Posterior cingulate gyrus (tissue), 11 donors: ENCODE measurements around the gene PLOD2.

Experiments used
- DNase-seq, 10 donors: peaks; one replicate each; pipeline versions ENCODE4 v3.0.0 to v3.0.0-alpha.2; 2020 to 2021; ENCODE audit warnings: mixed read lengths in 3 of 10
- intact Hi-C: fragments of 100-400 bp; cut with DNase I; formaldehyde crosslinking; loops from one replicate; pipeline ENCODE4 v1.15.1; 2023

Gene PLOD2

DNA sequence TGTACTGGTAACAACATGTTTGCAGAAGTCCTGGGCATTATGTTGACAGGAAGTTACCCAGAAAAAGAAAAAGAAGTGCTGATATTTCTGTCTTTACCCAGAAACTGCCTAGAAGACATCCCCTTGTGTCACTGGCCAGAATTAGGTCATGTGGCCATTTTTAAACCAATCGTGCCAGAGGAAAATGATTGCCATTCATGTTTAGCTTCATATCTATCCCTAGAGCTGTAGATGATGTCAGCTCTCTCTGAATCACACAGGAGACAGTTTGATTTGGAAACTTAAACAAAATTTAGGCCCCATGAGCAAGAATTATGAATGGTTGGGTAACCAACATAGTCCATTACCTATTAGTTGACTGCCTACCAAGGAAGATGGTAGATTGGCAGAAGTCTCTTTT, 8.9 kb upstream of the PLOD2 start:
- DNase-seq = no peak
- intact Hi-C loops = no loop called here

DNA sequence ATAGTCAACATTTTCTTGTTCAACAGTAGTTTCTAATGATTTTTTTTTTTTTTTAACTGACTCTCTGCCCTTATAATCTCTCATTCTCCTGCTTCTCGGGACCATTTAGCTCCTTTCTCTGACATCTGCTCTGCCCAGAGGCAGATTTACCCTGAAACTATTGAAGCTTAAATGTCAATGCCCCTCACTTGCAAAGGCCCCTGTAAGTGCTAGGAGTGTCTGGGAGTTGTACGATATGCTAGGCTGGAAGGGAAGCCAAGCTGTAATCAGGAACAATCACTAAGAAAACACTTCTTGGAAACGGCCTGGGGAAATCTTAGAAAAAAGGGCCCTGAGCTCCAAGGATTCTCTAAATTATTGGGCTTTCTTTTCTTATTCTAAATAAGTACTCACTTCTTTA, 5.8 kb upstream of the PLOD2 start:
- intact Hi-C loops = no loop called here

DNA sequence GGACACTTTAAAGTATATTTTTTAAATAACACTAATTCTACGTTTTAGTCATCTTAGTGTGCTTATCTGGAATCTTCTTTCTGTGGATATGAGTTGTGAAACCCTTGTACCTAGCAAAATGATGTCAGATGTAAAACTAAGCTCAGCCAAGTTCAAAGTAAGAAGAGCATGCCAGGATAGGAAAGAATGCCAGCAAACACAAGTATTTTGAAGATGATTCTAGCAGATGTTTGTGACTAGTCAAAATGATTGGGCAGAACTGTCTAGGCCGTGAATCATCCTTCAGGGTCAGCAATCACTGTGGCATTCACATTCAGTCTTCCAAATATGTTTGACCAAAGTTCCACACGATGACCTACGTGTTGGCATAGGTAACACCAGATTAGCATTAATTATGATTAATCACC, 5.4 kb upstream of the PLOD2 start:
- intact Hi-C loops = no loop called here
- no peak for DNase-seq

More for the DNA sequence above, 5.8 kb upstream of the PLOD2 start:
- DNase-seq = no peak

DNA sequence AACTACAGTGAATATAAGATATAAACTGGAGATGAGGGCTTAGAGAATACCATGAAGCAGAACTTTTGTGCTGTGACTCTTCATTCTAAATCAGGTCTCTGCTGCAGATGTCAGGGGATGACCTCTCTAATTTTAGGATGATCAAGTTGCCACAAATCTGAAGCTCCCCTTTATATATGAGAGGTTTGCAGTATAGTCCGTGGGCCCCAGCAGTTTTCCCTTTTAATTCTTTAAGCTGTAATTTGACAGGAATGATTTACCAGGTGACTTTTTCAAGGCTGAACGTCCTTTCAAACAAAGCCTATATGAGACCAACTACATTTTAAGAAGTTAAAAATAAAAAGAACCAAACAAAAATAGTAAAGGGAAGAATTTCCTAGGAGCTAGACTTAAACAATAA, 4.9 kb upstream of the PLOD2 start:
- intact Hi-C loops = no loop called here
- DNase-seq = no peak

DNA sequence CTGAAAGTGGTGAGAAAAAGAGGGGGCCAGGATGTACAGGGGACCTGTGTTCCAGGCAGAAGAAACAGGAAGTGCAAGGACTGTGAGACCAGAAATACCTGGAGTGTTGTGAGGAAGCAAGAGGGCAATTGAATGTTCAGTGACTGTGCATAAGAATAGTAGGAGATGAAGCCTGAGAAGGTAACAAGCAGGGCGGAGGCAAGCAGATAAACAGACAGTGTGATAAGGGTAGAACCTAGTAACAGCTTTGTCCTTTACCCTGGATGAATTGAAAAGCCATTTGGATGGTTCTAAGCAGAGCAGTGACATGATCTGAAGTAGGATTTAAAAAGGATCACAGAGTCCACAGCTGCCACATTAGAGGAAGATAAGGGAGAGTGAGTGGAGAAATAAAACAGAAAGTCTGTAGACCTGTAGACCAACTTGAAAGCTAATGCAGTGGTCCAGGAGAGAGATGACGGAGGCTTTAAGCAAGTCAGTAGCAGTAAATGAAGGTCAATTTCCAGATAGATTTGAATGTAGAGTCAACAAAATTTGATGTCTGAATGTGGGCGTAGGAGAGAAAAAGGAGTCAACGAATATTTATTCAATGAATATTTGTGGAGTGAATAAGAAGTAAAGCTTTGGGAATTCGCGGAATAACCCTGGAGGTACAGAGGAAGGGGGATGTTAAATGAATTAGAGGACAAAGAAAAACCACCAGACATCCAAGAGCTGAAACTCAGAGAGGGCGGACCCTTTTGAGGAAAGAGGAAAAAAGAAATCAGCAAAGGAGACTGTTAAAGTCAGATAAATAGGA, 4.2 kb upstream of the PLOD2 start:
- no peak for DNase-seq

DNA sequence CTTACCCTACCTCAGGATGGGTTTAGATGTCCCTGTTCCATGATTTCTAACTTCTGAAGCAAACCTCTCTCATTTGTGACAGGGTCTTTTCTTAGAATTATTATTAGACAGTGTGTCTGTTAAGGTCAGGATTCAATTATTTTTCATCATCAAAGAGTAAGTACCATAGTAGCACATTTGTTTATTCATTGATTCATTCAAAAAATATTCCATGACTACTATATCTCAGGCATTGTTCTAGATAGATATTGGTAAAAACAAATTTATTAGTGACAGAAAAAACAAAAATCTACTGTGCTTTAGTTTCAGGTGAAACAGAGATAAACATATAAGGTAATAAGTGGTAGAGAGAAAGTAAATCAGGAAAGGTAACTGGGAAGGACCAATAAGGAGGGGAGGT, 3.5 kb upstream of the PLOD2 start:
- intact Hi-C loops = no loop called here
- no peak for DNase-seq

More for the DNA sequence above, 4.2 kb upstream of the PLOD2 start:
- intact Hi-C loops = no loop called here

DNA sequence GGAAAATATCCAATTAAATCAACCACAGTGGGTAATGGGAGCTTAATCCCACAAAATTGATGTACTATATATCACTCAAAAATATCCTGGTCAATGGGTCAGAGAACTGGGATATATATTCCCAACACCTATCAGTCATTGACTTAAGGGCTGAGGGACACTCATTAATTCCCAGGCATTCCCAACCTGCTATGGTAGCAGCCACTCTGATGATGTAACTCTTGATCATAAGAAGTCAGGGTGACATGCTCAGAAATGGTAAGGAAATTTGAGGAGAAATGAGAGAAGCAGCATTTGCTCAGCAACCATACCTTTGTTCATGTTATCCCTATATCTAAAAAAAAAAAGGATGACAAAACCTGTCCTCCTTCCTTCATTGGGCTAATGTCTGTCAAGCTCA, 3.1 kb upstream of the PLOD2 start:
- DNase-seq = no peak
- intact Hi-C loops = no loop called here

DNA sequence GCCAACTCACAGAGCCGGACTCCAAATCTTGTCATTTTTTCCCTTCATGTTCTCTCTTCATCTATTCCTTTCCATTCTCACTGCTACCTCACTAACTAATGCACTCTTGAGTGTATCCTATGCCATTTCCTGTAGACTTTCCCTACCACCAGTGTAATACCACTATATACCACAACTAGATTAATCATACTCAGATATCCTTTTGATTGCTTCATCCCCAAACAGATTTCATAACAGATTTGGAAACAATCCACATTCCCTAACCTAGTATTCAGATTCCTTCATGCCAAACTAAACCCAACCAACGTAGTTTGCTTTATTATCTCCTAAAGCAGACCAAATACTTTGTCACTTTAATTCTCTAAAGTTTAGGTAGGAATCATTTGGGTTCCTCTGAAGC, 2.6 kb upstream of the PLOD2 start:
- DNase-seq = no peak
- intact Hi-C loops = no loop called here

DNA sequence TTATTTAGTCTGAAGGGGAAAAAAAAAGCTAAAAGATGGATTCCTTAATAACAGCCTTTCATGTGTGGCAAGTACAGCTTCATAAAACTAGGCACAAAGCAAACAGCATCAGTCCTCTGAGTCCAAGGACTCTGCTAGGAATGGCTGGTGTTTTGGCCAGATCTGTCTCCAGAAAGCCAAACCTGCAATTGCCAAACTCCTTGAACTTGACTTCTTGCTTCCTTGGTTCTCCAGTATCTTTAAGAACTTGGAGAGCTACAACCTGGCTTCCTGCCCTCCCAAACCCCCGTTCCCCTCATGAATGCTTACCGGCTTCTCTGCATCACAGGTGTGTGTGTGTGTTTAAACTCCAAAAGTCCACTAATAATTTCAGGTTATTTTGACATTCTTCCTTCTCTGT, 1.6 kb upstream of the PLOD2 start:
- intact Hi-C loops = no loop called here
- DNase-seq = no peak

DNA sequence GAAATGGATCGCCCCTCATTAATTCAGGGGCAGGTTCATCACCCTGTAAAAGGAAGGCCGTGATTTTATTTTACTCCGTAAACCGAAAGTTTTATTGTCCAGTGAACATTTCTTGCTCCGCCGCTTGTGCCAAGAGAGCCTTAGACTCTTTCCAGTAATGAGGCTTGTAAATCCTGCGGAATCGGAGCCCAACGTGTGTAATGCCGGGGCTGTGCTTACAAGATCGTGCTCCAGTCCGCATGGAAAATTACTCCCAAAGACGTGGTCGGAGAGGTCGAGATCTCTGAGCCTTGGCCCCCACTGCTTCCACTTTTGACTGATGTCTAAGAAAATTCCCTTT, 649 bp upstream of the PLOD2 start:
- intact Hi-C loops = no loop called here
- peak in 5 of 10 donors; percentile 19 to 73 (median 33) for DNase-seq

DNA sequence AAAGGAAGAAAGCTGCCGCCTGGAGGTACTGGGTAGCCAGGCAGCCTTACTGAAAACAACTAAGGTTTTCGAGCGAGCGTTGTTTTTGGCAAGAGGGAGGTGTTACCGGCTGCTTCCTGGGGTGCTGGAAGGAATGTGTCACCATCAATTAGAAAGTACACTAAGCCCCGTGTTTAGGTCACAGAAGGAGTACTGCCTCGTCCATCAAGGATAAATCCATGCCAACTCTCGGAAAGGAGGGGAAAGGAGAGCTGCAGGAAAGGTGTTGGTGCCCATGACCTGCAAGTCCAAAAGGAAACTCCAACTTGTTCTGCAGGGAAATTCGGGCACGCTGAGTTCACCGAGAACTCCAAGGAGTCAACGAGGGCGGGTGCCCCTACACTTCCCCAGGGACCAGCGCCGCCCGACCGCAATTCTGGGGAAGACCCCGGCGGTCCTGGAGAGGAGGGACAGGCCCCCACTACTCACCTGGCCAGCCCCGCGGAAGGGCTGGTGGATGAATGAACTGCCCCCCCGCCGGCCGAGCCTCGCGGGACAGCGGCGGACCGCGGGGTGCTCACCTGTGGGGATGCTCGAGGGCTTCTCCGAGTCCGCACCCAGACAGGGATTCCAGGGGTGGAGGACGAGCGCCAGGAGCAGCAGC, 542 bp downstream of the PLOD2 start:
- DNase-seq = peak in 8 of 10 donors; percentile 33 to 88 (median 56)
- intact Hi-C loops = no loop called here

DNA sequence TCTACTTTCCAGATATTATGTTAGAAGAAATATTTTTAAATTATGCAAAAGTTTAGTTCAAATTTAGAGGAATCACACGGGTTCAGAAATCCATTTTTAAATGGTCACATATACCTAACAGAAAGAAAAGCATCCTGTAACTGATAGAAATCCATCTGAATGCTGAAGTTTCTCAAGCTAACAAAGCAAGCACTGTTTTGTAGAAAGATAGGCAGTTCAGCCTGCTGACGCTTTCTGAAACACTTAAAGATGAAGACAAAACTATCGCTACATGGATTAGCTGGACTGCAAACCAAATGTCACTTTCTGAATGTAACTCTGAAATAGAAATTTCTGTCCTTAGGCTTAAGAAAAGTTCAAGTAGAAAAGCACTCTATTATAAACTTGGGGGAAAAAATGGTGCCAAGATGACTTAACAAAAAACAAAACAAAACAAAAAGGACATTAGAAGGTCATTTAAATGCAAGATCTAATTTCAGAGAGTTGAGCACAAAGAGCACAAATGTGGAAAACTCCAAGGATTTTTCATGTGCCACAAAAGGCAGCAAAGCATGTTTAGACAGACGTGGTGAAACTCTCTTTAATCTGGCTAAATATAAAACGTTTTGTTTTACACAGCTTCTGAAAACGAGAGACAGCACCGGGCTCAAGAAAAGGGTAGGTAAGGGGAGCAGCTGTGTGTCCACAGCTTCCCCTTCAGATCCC, 1.2 kb downstream of the PLOD2 start:
- DNase-seq = no peak
- intact Hi-C loops = no loop called here

DNA sequence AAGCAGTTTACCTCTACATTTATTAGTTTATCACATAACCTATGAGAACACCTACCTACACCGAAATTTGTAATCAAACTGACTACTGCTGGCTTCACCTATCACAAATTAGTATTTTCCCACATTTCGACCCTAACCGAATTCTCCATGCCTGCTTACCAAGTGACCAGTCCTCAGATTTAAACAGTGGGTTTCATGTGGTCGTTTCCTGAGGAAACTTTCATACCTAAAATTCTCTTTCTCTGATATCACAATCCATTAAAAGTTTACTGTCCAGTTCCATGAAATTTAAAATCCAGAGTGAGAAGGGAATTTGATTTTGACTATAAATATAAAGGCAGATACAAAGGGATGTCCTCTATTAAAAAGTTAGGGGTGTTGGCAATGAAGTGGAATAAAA, 1.9 kb downstream of the PLOD2 start:
- DNase-seq = no peak
- intact Hi-C loops = no loop called here

DNA sequence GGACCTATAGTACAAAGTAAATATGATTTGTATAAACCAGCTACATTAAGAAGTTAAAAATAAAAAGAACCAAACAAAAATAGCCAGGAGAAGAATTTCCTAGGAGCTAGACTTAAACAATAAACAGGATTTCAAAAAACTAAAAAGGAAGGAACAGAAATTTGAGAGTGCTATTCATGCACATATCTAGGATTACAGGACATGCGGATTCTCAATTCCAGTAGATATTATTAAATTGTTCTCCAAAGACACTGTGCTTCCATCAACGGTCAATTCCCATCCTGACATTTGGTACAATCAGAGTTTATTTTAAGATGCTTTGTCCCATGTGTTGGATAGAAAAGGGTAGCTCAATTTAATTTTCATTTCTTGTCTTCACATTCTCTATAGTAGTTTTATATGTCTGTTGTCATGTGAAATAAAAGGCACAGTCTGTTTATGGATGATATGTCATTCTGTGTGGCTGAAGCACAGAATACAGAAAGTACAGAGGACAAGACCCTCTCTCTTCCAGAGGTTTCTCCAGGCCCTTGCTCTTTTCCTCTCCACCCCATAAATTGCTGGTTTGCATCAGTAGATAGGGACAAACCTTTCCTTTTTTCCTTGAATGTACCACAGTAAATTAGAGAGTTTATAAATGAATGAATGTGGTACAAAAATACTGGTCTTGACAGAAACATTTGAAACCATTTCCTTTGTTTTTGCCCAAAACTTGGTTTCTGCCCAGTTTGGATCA, 3.5 kb downstream of the PLOD2 start:
- DNase-seq = no peak
- intact Hi-C loops = no loop called here

DNA sequence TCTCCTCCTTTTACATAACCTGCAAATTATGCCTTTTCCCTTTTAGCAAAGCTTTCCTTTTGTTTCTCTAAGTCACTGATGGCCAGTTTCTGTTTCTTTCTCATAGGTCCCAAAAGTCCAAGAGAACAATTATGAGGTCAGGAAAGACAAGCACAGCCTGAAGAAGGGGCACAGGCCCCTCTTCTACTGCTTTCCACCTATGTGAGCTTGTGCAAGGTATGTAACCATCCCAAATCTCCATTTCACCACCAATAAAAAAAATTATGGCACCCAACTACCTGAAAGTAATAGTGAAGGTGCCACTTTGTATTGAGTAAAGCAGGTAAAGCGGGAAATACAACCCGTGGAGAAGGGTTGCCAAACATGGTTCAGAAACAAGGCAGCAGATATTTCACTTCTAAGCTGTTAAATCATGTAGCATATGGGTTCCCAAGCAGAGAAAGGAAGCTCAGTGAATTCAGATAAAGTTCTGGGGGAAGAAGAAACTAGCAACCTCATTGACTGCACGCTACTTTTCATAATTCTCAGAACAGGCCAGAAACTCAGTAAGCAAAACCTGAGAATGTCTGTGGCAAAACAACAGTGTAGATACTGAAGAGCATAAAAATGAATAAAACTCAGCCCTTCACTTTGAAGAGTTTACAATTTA, 4.2 kb downstream of the PLOD2 start:
- no peak for DNase-seq

DNA sequence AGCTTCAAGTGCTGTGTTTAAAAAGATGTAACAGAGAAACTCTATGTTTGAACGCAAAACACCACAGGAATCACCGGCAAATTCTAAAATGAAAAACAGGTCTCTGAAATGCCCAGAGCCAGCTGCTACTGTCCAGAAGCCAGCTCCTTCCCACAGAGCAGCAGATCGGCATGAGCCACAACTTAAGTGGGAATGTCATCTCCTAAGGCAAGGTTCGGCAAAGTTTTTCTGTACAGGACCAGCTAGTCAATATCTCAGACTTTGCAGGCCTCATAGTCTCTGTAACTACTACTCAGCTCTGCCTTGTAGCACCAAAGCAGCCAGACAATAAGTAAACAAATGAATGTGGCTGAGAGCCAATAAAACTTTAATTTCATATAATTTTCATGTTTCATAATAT, 4.9 kb downstream of the PLOD2 start:
- intact Hi-C loops = no loop called here
- DNase-seq = peak in 4 of 10 donors; percentile 10 to 79 (median 43)

More for the DNA sequence above, 4.2 kb downstream of the PLOD2 start:
- intact Hi-C loops = no loop called here

DNA sequence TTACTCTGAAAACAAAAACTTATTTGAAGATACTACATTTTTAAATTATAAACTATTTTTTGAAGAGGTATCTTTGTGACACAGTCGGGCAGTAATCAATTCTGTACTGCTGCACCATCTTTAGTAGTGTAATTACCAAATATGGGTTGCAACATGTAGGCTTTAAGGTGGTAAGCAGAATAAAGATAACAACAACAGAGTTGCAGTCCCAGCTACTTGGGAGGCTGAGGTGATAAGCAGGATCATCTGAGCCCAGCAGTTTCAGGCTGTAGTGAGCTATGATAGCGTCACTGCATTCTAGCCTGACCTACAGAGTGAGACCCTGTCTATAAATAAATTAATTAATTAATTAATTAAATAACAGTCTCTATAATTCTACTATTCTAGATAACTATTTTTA, 6.0 kb downstream of the PLOD2 start:
- intact Hi-C loops = no loop called here
- no peak for DNase-seq

DNA sequence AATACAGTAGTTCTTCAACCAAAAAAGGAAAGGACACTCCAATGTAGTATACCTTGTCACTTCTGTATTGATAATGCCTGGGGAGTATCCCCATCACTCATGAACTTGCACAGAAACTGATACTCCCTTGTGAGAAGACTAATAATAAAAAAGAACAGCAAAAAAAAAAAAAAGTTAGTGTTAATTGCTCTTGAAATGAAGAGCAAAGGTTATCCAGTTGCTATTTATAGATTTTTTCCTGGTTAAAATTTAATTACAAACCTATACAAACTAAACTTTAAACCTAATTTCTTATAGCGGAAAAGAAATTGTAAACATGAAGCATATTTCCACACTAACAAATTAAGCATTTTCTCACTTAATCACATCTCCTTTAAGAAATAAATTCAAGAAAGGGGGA, 6.7 kb downstream of the PLOD2 start:
- intact Hi-C loops = no loop called here
- DNase-seq = no peak

DNA sequence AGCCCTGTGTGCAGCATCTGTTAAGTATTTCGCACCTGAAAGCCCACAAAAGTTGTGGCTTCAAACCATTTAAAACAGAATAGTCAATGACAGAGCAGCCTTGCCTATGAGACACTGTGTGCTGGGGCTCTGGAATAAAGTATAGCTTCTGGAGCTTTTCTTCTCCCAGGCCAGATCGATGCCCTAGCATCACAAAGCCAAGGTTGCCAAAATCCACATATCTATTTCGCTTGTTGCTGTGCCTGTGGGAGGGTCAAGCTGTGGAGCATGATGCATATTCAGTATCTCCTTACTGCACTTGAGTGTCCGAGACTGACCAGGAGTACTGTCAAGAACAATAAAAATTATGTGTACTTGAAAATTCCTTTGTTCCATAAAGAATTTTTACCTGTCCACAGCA, 7.6 kb downstream of the PLOD2 start:
- intact Hi-C loops = no loop called here
- no peak for DNase-seq

DNA sequence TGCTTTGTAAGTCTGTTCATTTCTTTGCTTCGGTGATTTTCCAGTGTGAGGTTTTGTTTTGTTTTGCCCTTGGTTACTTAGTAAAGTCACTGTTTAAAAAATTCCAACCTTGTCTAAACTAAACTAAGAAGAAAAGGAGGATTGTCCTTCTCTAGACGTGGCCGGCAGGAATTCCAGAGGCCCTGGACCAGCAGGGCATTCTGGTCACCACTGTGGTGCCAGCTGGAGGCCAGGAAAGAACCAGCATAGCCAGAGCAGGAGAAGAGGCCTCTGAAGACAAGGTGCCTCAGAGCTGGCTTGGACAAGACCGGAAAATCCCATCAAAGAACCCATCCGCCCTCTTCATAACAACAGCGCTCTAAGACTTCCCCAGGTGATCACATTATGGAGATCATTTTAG, 8.2 kb downstream of the PLOD2 start:
- peak in 2 of 10 donors; percentile 69 to 75 for DNase-seq
- intact Hi-C loops = no loop called here
